Activated CD4-positive, alpha-beta T cell treated with anti-CD3 and anti-CD28 coated beads, Interleukin-2, amount 10 ng/mL, durations not matched to agents 7 days and 5 days (primary cell): Measurements from ENCODE around the gene PEAK3. TPM values are rescaled to one million over a fixed set of nuclear protein-coding genes. Genes with fewer than 3 reads are reported as not detected.

Experiments
- CTCF ChIA-PET: fragments of 350-600 bp; sonication (Branson Sonifier 250); formaldehyde crosslinking; loops from one replicate; lab custom pipeline; 2021; ENCODE audit warnings: antibody characterized with exemption; lab: Charles Lee
- POLR2A ChIA-PET: fragments of 350-600 bp; sonication (Branson Sonifier 250); formaldehyde crosslinking; loops from one replicate; lab custom pipeline; 2021; ENCODE audit warnings: antibody characterized with exemption; lab: Charles Lee
- DNase-seq: peaks from one replicate; pipeline ENCODE4 v3.0.0-alpha.2; 2020
- H3K27ac Mint-ChIP-seq: one replicate; pipeline ENCODE4 v1.8.0; 2021; ENCODE audit warnings: mild to moderate bottlenecking, moderate library complexity, mixed read lengths
- H3K27me3 Mint-ChIP-seq: one replicate; pipeline ENCODE4 v1.8.0; 2021; ENCODE audit warnings: mixed read lengths
- H3K36me3 Mint-ChIP-seq: one replicate; pipeline ENCODE4 v1.8.0; 2021; ENCODE audit warnings: low read depth, mixed read lengths
- H3K4me1 Mint-ChIP-seq: one replicate; pipeline ENCODE4 v1.8.0; 2021; ENCODE audit warnings: mixed read lengths
- H3K4me3 Mint-ChIP-seq: one replicate; pipeline ENCODE4 v1.8.0; 2021; ENCODE audit warnings: mild to moderate bottlenecking, moderate library complexity, mixed read lengths
- H3K9me3 Mint-ChIP-seq: one replicate; pipeline ENCODE4 v1.8.0; 2021; ENCODE audit warnings: mixed read lengths
- total RNA-seq, 2 experiments: library from RNA; stranded (reverse); gene quantifications; one replicate each; pipeline ENCODE4 v1.2.3, GENCODE V29; 2021

Gene PEAK3
- total RNA-seq, 2 experiments from 2014 or later = 0.17 to 0.25 TPM

- DNase-seq = no peak
- no peaks in the 10 kb centered on the region for H3K27me3 Mint-ChIP-seq
- POLR2A ChIA-PET = no interaction called here
- no peak overlapping the region for H3K4me3 Mint-ChIP-seq
- no peaks in the 10 kb centered on the region for H3K9me3 Mint-ChIP-seq
- CTCF ChIA-PET = interaction anchor here (1.3 kb wide), 1 partner anchor 517 kb away, joined by 3 read pairs; the partner anchor contains the start of gene ZNF555
- peaks cover 27% of the 10 kb centered on the region for H3K4me1 Mint-ChIP-seq
- no peak overlapping the region for H3K27ac Mint-ChIP-seq
- H3K36me3 Mint-ChIP-seq = peaks cover 20% of the 10 kb centered on the region
Measured at GRCh38 chr19:2323707-2324106, 41.7 kb upstream of the PEAK3 start.

- peaks cover 12% of the 10 kb centered on the region for H3K36me3 Mint-ChIP-seq
- ChIA-PET POLR2A (no interaction called here), CTCF (interaction anchor here (0.6 to 2.5 kb wide), 2 partner anchors 48 to 885 kb away, joined by 3 to 5 read pairs; no protein-coding TSS in a partner anchor)
- no peaks in the 10 kb centered on the region for H3K9me3 Mint-ChIP-seq
- H3K27me3 Mint-ChIP-seq = no peaks in the 10 kb centered on the region
- DNase-seq = no peak
- no peak overlapping the region for H3K4me3 Mint-ChIP-seq
- H3K4me1 Mint-ChIP-seq = peaks cover 15% of the 10 kb centered on the region
- H3K27ac Mint-ChIP-seq = no peak overlapping the region
Measured at GRCh38 chr19:2321565-2322283, 39.7 kb upstream of the PEAK3 start.

GRCh38 chr19:2320939-2321338 lies 39.0 kb upstream of the PEAK3 start:
- peaks cover 9% of the 10 kb centered on the region for H3K4me1 Mint-ChIP-seq
- H3K4me3 Mint-ChIP-seq = no peak overlapping the region
- no peaks in the 10 kb centered on the region for H3K27me3 Mint-ChIP-seq
- CTCF ChIA-PET = interaction anchor here (0.5 to 2.5 kb wide), 3 partner anchors 47 to 884 kb away, joined by 3 to 6 read pairs (median 5); no protein-coding TSS in a partner anchor
- POLR2A ChIA-PET = no interaction called here
- DNase-seq = no peak
- H3K9me3 Mint-ChIP-seq = no peaks in the 10 kb centered on the region
- H3K27ac Mint-ChIP-seq = no peak overlapping the region
- peaks cover 8% of the 10 kb centered on the region for H3K36me3 Mint-ChIP-seq

GRCh38 chr19:2320049-2320448 lies 38.1 kb upstream of the PEAK3 start:
- POLR2A ChIA-PET = no interaction called here
- Mint-ChIP-seq H3K27ac (no peak overlapping the region), H3K4me1 (peaks cover 4% of the 10 kb centered on the region), H3K4me3 (no peak overlapping the region), H3K27me3 (peaks cover 3% of the 10 kb centered on the region), H3K9me3 (peaks cover 7% of the 10 kb centered on the region), H3K36me3 (peaks cover 5% of the 10 kb centered on the region)
- no peak for DNase-seq
- CTCF ChIA-PET = no interaction called here

- Mint-ChIP-seq H3K27me3 (peaks cover 7% of the 10 kb centered on the region), H3K27ac (no peak overlapping the region), H3K9me3 (peaks cover 10% of the 10 kb centered on the region), H3K4me1 (peaks cover 4% of the 10 kb centered on the region), H3K36me3 (peaks cover 10% of the 10 kb centered on the region), H3K4me3 (no peak overlapping the region)
- no peak for DNase-seq
- ChIA-PET POLR2A (no interaction called here), CTCF (no interaction called here)
Measured at GRCh38 chr19:2319551-2319950, 37.6 kb upstream of the PEAK3 start.

- CTCF ChIA-PET = no interaction called here
- peaks cover 11% of the 10 kb centered on the region for H3K36me3 Mint-ChIP-seq
- POLR2A ChIA-PET = interaction anchor here (0.6 kb wide), 1 partner anchor 41 kb away, joined by 3 read pairs; no protein-coding TSS in a partner anchor
- peaks cover 10% of the 10 kb centered on the region for H3K9me3 Mint-ChIP-seq
- H3K27me3 Mint-ChIP-seq = peaks cover 12% of the 10 kb centered on the region
- H3K27ac Mint-ChIP-seq = no peak overlapping the region
- H3K4me1 Mint-ChIP-seq = peaks cover 4% of the 10 kb centered on the region
- no peak for DNase-seq
- H3K4me3 Mint-ChIP-seq = no peak overlapping the region
Measured at GRCh38 chr19:2318923-2319322, 36.9 kb upstream of the PEAK3 start.

GRCh38 chr19:2317756-2318155 lies 35.8 kb upstream of the PEAK3 start:
- Mint-ChIP-seq H3K27me3 (peaks cover 21% of the 10 kb centered on the region), H3K4me3 (no peak overlapping the region), H3K27ac (no peak overlapping the region), H3K9me3 (peaks cover 13% of the 10 kb centered on the region), H3K4me1 (peaks cover 4% of the 10 kb centered on the region), H3K36me3 (peaks cover 10% of the 10 kb centered on the region)
- ChIA-PET CTCF (no interaction called here), POLR2A (no interaction called here)
- no peak for DNase-seq

- H3K4me3 Mint-ChIP-seq = no peak overlapping the region
- POLR2A ChIA-PET = no interaction called here
Measured at GRCh38 chr19:2317300-2317699, 35.3 kb upstream of the PEAK3 start.

GRCh38 chr19:2315818-2316353 lies 33.9 kb upstream of the PEAK3 start:
- H3K9me3 Mint-ChIP-seq = peaks cover 13% of the 10 kb centered on the region
- DNase-seq = peak; percentile 28
- H3K27ac Mint-ChIP-seq = no peak overlapping the region
- POLR2A ChIA-PET = interaction anchor here (0.6 kb wide), 1 partner anchor 56 kb away, joined by 4 read pairs; no protein-coding TSS in a partner anchor
- H3K4me3 Mint-ChIP-seq = no peak overlapping the region
- peaks cover 10% of the 10 kb centered on the region for H3K36me3 Mint-ChIP-seq
- CTCF ChIA-PET = interaction anchor here (0.5 to 1.4 kb wide), 4 partner anchors 13 to 212 kb away, joined by 3 to 4 read pairs (median 3); no protein-coding TSS in a partner anchor
- H3K27me3 Mint-ChIP-seq = peaks cover 25% of the 10 kb centered on the region
- peaks cover 4% of the 10 kb centered on the region for H3K4me1 Mint-ChIP-seq

More at GRCh38 chr19:2317300-2317699, 35.3 kb upstream of the PEAK3 start:
- H3K9me3 Mint-ChIP-seq = peaks cover 13% of the 10 kb centered on the region
- H3K4me1 Mint-ChIP-seq = peaks cover 4% of the 10 kb centered on the region
- peaks cover 10% of the 10 kb centered on the region for H3K36me3 Mint-ChIP-seq
- no peak overlapping the region for H3K27ac Mint-ChIP-seq
- no peak for DNase-seq
- H3K27me3 Mint-ChIP-seq = peaks cover 21% of the 10 kb centered on the region
- CTCF ChIA-PET = no interaction called here

GRCh38 chr19:2315121-2315817 lies 33.3 kb upstream of the PEAK3 start:
- Mint-ChIP-seq H3K27ac (no peak overlapping the region), H3K9me3 (peaks cover 13% of the 10 kb centered on the region), H3K36me3 (peaks cover 10% of the 10 kb centered on the region), H3K4me1 (peaks cover 4% of the 10 kb centered on the region), H3K27me3 (peaks cover 29% of the 10 kb centered on the region), H3K4me3 (no peak overlapping the region)
- ChIA-PET POLR2A (interaction anchor here (0.6 kb wide), 1 partner anchor 418 kb away, joined by 3 read pairs; no protein-coding TSS in a partner anchor), CTCF (interaction anchor here (1.4 kb wide), 2 partner anchors 13 to 31 kb away, joined by 3 to 4 read pairs; no protein-coding TSS in a partner anchor)
- DNase-seq = no peak

GRCh38 chr19:2312820-2313501 lies 31.0 kb upstream of the PEAK3 start:
- Mint-ChIP-seq H3K9me3 (peaks cover 13% of the 10 kb centered on the region), H3K27ac (no peak overlapping the region), H3K27me3 (peaks cover 50% of the 10 kb centered on the region), H3K4me3 (no peak overlapping the region), H3K4me1 (peaks cover 7% of the 10 kb centered on the region), H3K36me3 (peaks cover 11% of the 10 kb centered on the region)
- CTCF ChIA-PET = interaction anchor here (0.6 kb wide), 1 partner anchor 642 kb away, joined by 3 read pairs; no protein-coding TSS in a partner anchor
- POLR2A ChIA-PET = no interaction called here
- DNase-seq = no peak

GRCh38 chr19:2311093-2311492 lies 29.1 kb upstream of the PEAK3 start:
- H3K27me3 Mint-ChIP-seq = peaks cover 60% of the 10 kb centered on the region
- H3K4me1 Mint-ChIP-seq = peaks cover 7% of the 10 kb centered on the region
- H3K9me3 Mint-ChIP-seq = peaks cover 13% of the 10 kb centered on the region
- no peak overlapping the region for H3K4me3 Mint-ChIP-seq
- ChIA-PET CTCF (interaction anchor here (0.6 to 0.9 kb wide), 2 partner anchors 9 to 520 kb away, joined by 3 to 4 read pairs; no protein-coding TSS in a partner anchor), POLR2A (no interaction called here)
- H3K27ac Mint-ChIP-seq = no peak overlapping the region
- peaks cover 11% of the 10 kb centered on the region for H3K36me3 Mint-ChIP-seq
- no peak for DNase-seq
